ENCODE results near the gene MAGI2.

The MAGI2 gene

GRCh38 chr7:78280276-78280675 lies 1173.2 kb downstream of the MAGI2 start:
- no peak overlapping the region for H3K4me3 ChIP-seq (ENCODE audit: insufficient read depth, low read depth, low read length, poor library complexity, severe bottlenecking)
- no peaks in the 10 kb centered on the region for H3K27me3 ChIP-seq (replicated peaks; ENCODE audit: control insufficient read depth, insufficient read depth, low read length, poor library complexity, severe bottlenecking)
- no peaks in the 10 kb centered on the region for H3K4me1 ChIP-seq (ENCODE audit: control insufficient read depth, insufficient read depth, low read length, poor library complexity, severe bottlenecking)
- H3K36me3 ChIP-seq (ENCODE audit: control insufficient read depth, insufficient read depth, low read length): no peaks in the 10 kb centered on the region
- no peak overlapping the region for H3K27ac ChIP-seq (ENCODE audit: insufficient read depth, low read length, poor library complexity, severe bottlenecking)
- no peaks in the 10 kb centered on the region for H3K9me3 ChIP-seq (ENCODE audit: control insufficient read depth, low read length)
- no peak for DNase-seq

GRCh38 chr7:78279457-78279856 lies 1174.0 kb downstream of the MAGI2 start:
- H3K27me3 ChIP-seq (replicated peaks; ENCODE audit: control insufficient read depth, insufficient read depth, low read length, poor library complexity, severe bottlenecking): no peaks in the 10 kb centered on the region
- no peak for DNase-seq
- H3K4me1 ChIP-seq (ENCODE audit: control insufficient read depth, insufficient read depth, low read length, poor library complexity, severe bottlenecking): no peaks in the 10 kb centered on the region
- H3K27ac ChIP-seq (ENCODE audit: insufficient read depth, low read length, poor library complexity, severe bottlenecking): no peak overlapping the region
- no peaks in the 10 kb centered on the region for H3K9me3 ChIP-seq (ENCODE audit: control insufficient read depth, low read length)
- no peaks in the 10 kb centered on the region for H3K36me3 ChIP-seq (ENCODE audit: control insufficient read depth, insufficient read depth, low read length)
- H3K4me3 ChIP-seq (ENCODE audit: insufficient read depth, low read depth, low read length, poor library complexity, severe bottlenecking): no peak overlapping the region

- H3K4me3 ChIP-seq (ENCODE audit: insufficient read depth, low read depth, low read length, poor library complexity, severe bottlenecking): no peak overlapping the region
- no peaks in the 10 kb centered on the region for H3K9me3 ChIP-seq (ENCODE audit: control insufficient read depth, low read length)
- DNase-seq: no peak
- no peak overlapping the region for H3K27ac ChIP-seq (ENCODE audit: insufficient read depth, low read length, poor library complexity, severe bottlenecking)
- H3K4me1 ChIP-seq (ENCODE audit: control insufficient read depth, insufficient read depth, low read length, poor library complexity, severe bottlenecking): no peaks in the 10 kb centered on the region
- H3K36me3 ChIP-seq (ENCODE audit: control insufficient read depth, insufficient read depth, low read length): no peaks in the 10 kb centered on the region
- no peaks in the 10 kb centered on the region for H3K27me3 ChIP-seq (replicated peaks; ENCODE audit: control insufficient read depth, insufficient read depth, low read length, poor library complexity, severe bottlenecking)
Measured at GRCh38 chr7:78279032-78279431, 1174.4 kb downstream of the MAGI2 start.

- H3K27ac ChIP-seq (ENCODE audit: insufficient read depth, low read length, poor library complexity, severe bottlenecking): no peak overlapping the region
- no peaks in the 10 kb centered on the region for H3K4me1 ChIP-seq (ENCODE audit: control insufficient read depth, insufficient read depth, low read length, poor library complexity, severe bottlenecking)
- H3K4me3 ChIP-seq (ENCODE audit: insufficient read depth, low read depth, low read length, poor library complexity, severe bottlenecking): no peak overlapping the region
- H3K36me3 ChIP-seq (ENCODE audit: control insufficient read depth, insufficient read depth, low read length): no peaks in the 10 kb centered on the region
- no peaks in the 10 kb centered on the region for H3K27me3 ChIP-seq (replicated peaks; ENCODE audit: control insufficient read depth, insufficient read depth, low read length, poor library complexity, severe bottlenecking)
- H3K9me3 ChIP-seq (ENCODE audit: control insufficient read depth, low read length): no peaks in the 10 kb centered on the region
- DNase-seq: no peak
Measured at GRCh38 chr7:78267141-78267540, 1186.3 kb downstream of the MAGI2 start.

GRCh38 chr7:78265486-78265885 lies 1188.0 kb downstream of the MAGI2 start:
- DNase-seq: no peak
- Histone ChIP-seq H3K4me3 (ENCODE audit: insufficient read depth, low read depth, low read length, poor library complexity, severe bottlenecking) (no peak overlapping the region), H3K9me3 (ENCODE audit: control insufficient read depth, low read length) (no peaks in the 10 kb centered on the region), H3K4me1 (ENCODE audit: control insufficient read depth, insufficient read depth, low read length, poor library complexity, severe bottlenecking) (no peaks in the 10 kb centered on the region), H3K36me3 (ENCODE audit: control insufficient read depth, insufficient read depth, low read length) (no peaks in the 10 kb centered on the region), H3K27ac (ENCODE audit: insufficient read depth, low read length, poor library complexity, severe bottlenecking) (no peak overlapping the region), H3K27me3 (replicated peaks; ENCODE audit: control insufficient read depth, insufficient read depth, low read length, poor library complexity, severe bottlenecking) (no peaks in the 10 kb centered on the region)

GRCh38 chr7:78265071-78265470 lies 1188.4 kb downstream of the MAGI2 start:
- no peak overlapping the region for H3K4me3 ChIP-seq (ENCODE audit: insufficient read depth, low read depth, low read length, poor library complexity, severe bottlenecking)
- H3K36me3 ChIP-seq (ENCODE audit: control insufficient read depth, insufficient read depth, low read length): no peaks in the 10 kb centered on the region
- DNase-seq: no peak
- H3K4me1 ChIP-seq (ENCODE audit: control insufficient read depth, insufficient read depth, low read length, poor library complexity, severe bottlenecking): no peaks in the 10 kb centered on the region
- H3K27me3 ChIP-seq (replicated peaks; ENCODE audit: control insufficient read depth, insufficient read depth, low read length, poor library complexity, severe bottlenecking): no peaks in the 10 kb centered on the region
- no peak overlapping the region for H3K27ac ChIP-seq (ENCODE audit: insufficient read depth, low read length, poor library complexity, severe bottlenecking)
- H3K9me3 ChIP-seq (ENCODE audit: control insufficient read depth, low read length): no peaks in the 10 kb centered on the region

- Histone ChIP-seq H3K9me3 (ENCODE audit: control insufficient read depth, low read length) (no peaks in the 10 kb centered on the region), H3K4me3 (ENCODE audit: insufficient read depth, low read depth, low read length, poor library complexity, severe bottlenecking) (no peak overlapping the region), H3K27me3 (replicated peaks; ENCODE audit: control insufficient read depth, insufficient read depth, low read length, poor library complexity, severe bottlenecking) (no peaks in the 10 kb centered on the region), H3K4me1 (ENCODE audit: control insufficient read depth, insufficient read depth, low read length, poor library complexity, severe bottlenecking) (no peaks in the 10 kb centered on the region), H3K36me3 (ENCODE audit: control insufficient read depth, insufficient read depth, low read length) (no peaks in the 10 kb centered on the region), H3K27ac (ENCODE audit: insufficient read depth, low read length, poor library complexity, severe bottlenecking) (no peak overlapping the region)
- DNase-seq: no peak
Measured at GRCh38 chr7:78264105-78264504, 1189.4 kb downstream of the MAGI2 start.

GRCh38 chr7:78261739-78262138 lies 1191.7 kb downstream of the MAGI2 start:
- DNase-seq: no peak
- no peak overlapping the region for H3K4me3 ChIP-seq (ENCODE audit: insufficient read depth, low read depth, low read length, poor library complexity, severe bottlenecking)
- no peak overlapping the region for H3K27ac ChIP-seq (ENCODE audit: insufficient read depth, low read length, poor library complexity, severe bottlenecking)
- no peaks in the 10 kb centered on the region for H3K9me3 ChIP-seq (ENCODE audit: control insufficient read depth, low read length)
- H3K36me3 ChIP-seq (ENCODE audit: control insufficient read depth, insufficient read depth, low read length): no peaks in the 10 kb centered on the region
- no peaks in the 10 kb centered on the region for H3K27me3 ChIP-seq (replicated peaks; ENCODE audit: control insufficient read depth, insufficient read depth, low read length, poor library complexity, severe bottlenecking)
- H3K4me1 ChIP-seq (ENCODE audit: control insufficient read depth, insufficient read depth, low read length, poor library complexity, severe bottlenecking): no peaks in the 10 kb centered on the region

GRCh38 chr7:78261302-78261701 lies 1192.2 kb downstream of the MAGI2 start:
- Histone ChIP-seq H3K27me3 (replicated peaks; ENCODE audit: control insufficient read depth, insufficient read depth, low read length, poor library complexity, severe bottlenecking) (no peaks in the 10 kb centered on the region), H3K4me3 (ENCODE audit: insufficient read depth, low read depth, low read length, poor library complexity, severe bottlenecking) (no peak overlapping the region), H3K36me3 (ENCODE audit: control insufficient read depth, insufficient read depth, low read length) (no peaks in the 10 kb centered on the region), H3K9me3 (ENCODE audit: control insufficient read depth, low read length) (no peaks in the 10 kb centered on the region), H3K27ac (ENCODE audit: insufficient read depth, low read length, poor library complexity, severe bottlenecking) (no peak overlapping the region), H3K4me1 (ENCODE audit: control insufficient read depth, insufficient read depth, low read length, poor library complexity, severe bottlenecking) (no peaks in the 10 kb centered on the region)
- no peak for DNase-seq

GRCh38 chr7:78260826-78261225 lies 1192.6 kb downstream of the MAGI2 start:
- DNase-seq: no peak
- no peaks in the 10 kb centered on the region for H3K9me3 ChIP-seq (ENCODE audit: control insufficient read depth, low read length)
- no peaks in the 10 kb centered on the region for H3K36me3 ChIP-seq (ENCODE audit: control insufficient read depth, insufficient read depth, low read length)
- H3K27ac ChIP-seq (ENCODE audit: insufficient read depth, low read length, poor library complexity, severe bottlenecking): no peak overlapping the region
- H3K27me3 ChIP-seq (replicated peaks; ENCODE audit: control insufficient read depth, insufficient read depth, low read length, poor library complexity, severe bottlenecking): no peaks in the 10 kb centered on the region
- H3K4me3 ChIP-seq (ENCODE audit: insufficient read depth, low read depth, low read length, poor library complexity, severe bottlenecking): no peak overlapping the region
- H3K4me1 ChIP-seq (ENCODE audit: control insufficient read depth, insufficient read depth, low read length, poor library complexity, severe bottlenecking): no peaks in the 10 kb centered on the region

- H3K4me1 ChIP-seq (ENCODE audit: control insufficient read depth, insufficient read depth, low read length, poor library complexity, severe bottlenecking): no peaks in the 10 kb centered on the region
- H3K4me3 ChIP-seq (ENCODE audit: insufficient read depth, low read depth, low read length, poor library complexity, severe bottlenecking): no peak overlapping the region
- no peak for DNase-seq
- no peaks in the 10 kb centered on the region for H3K27me3 ChIP-seq (replicated peaks; ENCODE audit: control insufficient read depth, insufficient read depth, low read length, poor library complexity, severe bottlenecking)
- H3K27ac ChIP-seq (ENCODE audit: insufficient read depth, low read length, poor library complexity, severe bottlenecking): no peak overlapping the region
- no peaks in the 10 kb centered on the region for H3K36me3 ChIP-seq (ENCODE audit: control insufficient read depth, insufficient read depth, low read length)
- H3K9me3 ChIP-seq (ENCODE audit: control insufficient read depth, low read length): no peaks in the 10 kb centered on the region
Measured at GRCh38 chr7:78254726-78255055, 1198.8 kb downstream of the MAGI2 start.
